Smooth muscle cell (in vitro differentiated cells): ENCODE data around the gene CST4. TPM values are rescaled to one million over a fixed set of nuclear protein-coding genes. Genes with fewer than 3 reads are reported as not detected.

Source experiments
- DNase-seq: peaks from one replicate; lab custom pipeline; 2025; ENCODE audit not compliant: unreplicated experiment; lab: John Stamatoyannopoulos, UW
- H2AFZ ChIP-seq: fragments of 200-600 bp; sonication (generic); 2 replicates; pipeline ENCODE4 v1.6.0; 2016; ENCODE audit warnings: antibody characterized with exemption, low read depth, mild to moderate bottlenecking
- H3F3A ChIP-seq: fragments of 200-600 bp; sonication (generic); 2 replicates; pipeline ENCODE4 v1.6.0; 2017; ENCODE audit warnings: antibody characterized with exemption, low read depth
- H3K27ac ChIP-seq: fragments of 200-600 bp; sonication (generic); 2 replicates; pipeline ENCODE4 v1.5.1; 2016; ENCODE audit warnings: low read depth, mild to moderate bottlenecking
- H3K27me3 ChIP-seq: fragments of 200-600 bp; sonication (generic); 2 replicates; pipeline ENCODE4 v1.6.1; 2016; ENCODE audit warnings: low read depth, mild to moderate bottlenecking
- H3K36me3 ChIP-seq: fragments of 200-600 bp; sonication (generic); 2 replicates; pipeline ENCODE4 v1.5.1; 2016; ENCODE audit warnings: low read depth
- H3K4me1 ChIP-seq: fragments of 200-600 bp; sonication (generic); 2 replicates; pipeline ENCODE4 v1.5.1; 2016; ENCODE audit warnings: low read depth
- H3K4me2 ChIP-seq: fragments of 200-600 bp; sonication (generic); 2 replicates; pipeline ENCODE4 v1.6.0; 2016; ENCODE audit warnings: mild to moderate bottlenecking
- H3K4me3 ChIP-seq: fragments of 200-600 bp; sonication (generic); 2 replicates; pipeline ENCODE4 v1.5.1; 2016; ENCODE audit warnings: mild to moderate bottlenecking
- H3K79me2 ChIP-seq: fragments of 200-600 bp; sonication (generic); 2 replicates; pipeline ENCODE4 v1.6.0; 2016; ENCODE audit warnings: low read depth, mild to moderate bottlenecking
- H3K9ac ChIP-seq: fragments of 200-600 bp; sonication (generic); 2 replicates; pipeline ENCODE4 v1.6.0; 2016; ENCODE audit warnings: low read depth
- H3K9me3 ChIP-seq: fragments of 200-600 bp; sonication (generic); replicated peaks from 2 replicates; pipeline ENCODE4 v1.5.1; 2016; ENCODE audit warnings: low read depth
- H4K20me1 ChIP-seq: fragments of 200-600 bp; sonication (generic); 2 replicates; pipeline ENCODE4 v1.6.0; 2016; ENCODE audit warnings: low read depth
- CTCF ChIP-seq: fragments of 200-600 bp; sonication (generic); IDR thresholded peaks from 2 replicates; pipeline ENCODE4 v1.5.1; 2017; ENCODE audit warnings: borderline replicate concordance, mild to moderate bottlenecking, antibody characterized with exemption; ENCODE audit not compliant: insufficient read depth, poor library complexity, severe bottlenecking
- WGBS: methylation state at CpG from one replicate; pipeline ENCODE4 v1.1.7; 2016; ENCODE audit warnings: low lambda C conversion rate; 5-methylcytosine and 5-hydroxymethylcytosine counted together
- polyA plus RNA-seq: library from polyadenylated mRNA; unstranded; fragments of >200 nt; fragmentation: Nextera tagmentation; extraction: Ambion mirVana; gene quantifications from 2 replicates; pipeline ENCODE4 v1.2.1, GENCODE V29; 2016
- total RNA-seq: library from RNA; depleted of rRNA; stranded (reverse); fragments of >200 nt; gene quantifications from 2 replicates; pipeline ENCODE4 v1.2.3, GENCODE V29; 2014

Gene CST4
- total and polyA plus RNA-seq, 2 experiments from 2014 or later, result not detected

GRCh38 chr20:23658336-23658735, 30.5 kb downstream of the CST4 start:
- H3K4me2 ChIP-seq, result no peak overlapping the region
- TF ChIP-seq CTCF, result no peak
- H4K20me1 ChIP-seq, result no peaks in the 10 kb centered on the region
- no peaks in the 10 kb centered on the region for H3K27me3 ChIP-seq
- WGBS, result 84% methylated on average over 2 of the region's 2 CpGs
- no peaks in the 10 kb centered on the region for H3K9me3 ChIP-seq
- no peaks in the 10 kb centered on the region for H3K79me2 ChIP-seq
- H3K4me1 ChIP-seq, result no peaks in the 10 kb centered on the region
- H3K4me3 ChIP-seq, result no peak overlapping the region
- no peak overlapping the region for H2AFZ ChIP-seq
- no peaks in the 10 kb centered on the region for H3F3A ChIP-seq
- H3K9ac ChIP-seq, result no peak overlapping the region
- H3K27ac ChIP-seq, result no peak overlapping the region
- H3K36me3 ChIP-seq, result no peaks in the 10 kb centered on the region
- no peak for DNase-seq

- 78% methylated on average over 8 of the region's 8 CpGs for WGBS
Observed at GRCh38 chr20:23657202-23657601, 31.6 kb downstream of the CST4 start.

GRCh38 chr20:23656372-23656771, 32.5 kb downstream of the CST4 start:
- H3K9me3 ChIP-seq, result no peaks in the 10 kb centered on the region
- no peaks in the 10 kb centered on the region for H4K20me1 ChIP-seq
- H3K4me3 ChIP-seq, result no peak overlapping the region
- TF ChIP-seq CTCF, result no peak
- no peak overlapping the region for H2AFZ ChIP-seq
- H3K4me1 ChIP-seq, result no peaks in the 10 kb centered on the region
- H3K4me2 ChIP-seq, result no peak overlapping the region
- H3K27ac ChIP-seq, result no peak overlapping the region
- 68% methylated on average over 10 of the region's 10 CpGs for WGBS
- no peaks in the 10 kb centered on the region for H3K36me3 ChIP-seq
- no peaks in the 10 kb centered on the region for H3F3A ChIP-seq
- DNase-seq, result no peak
- H3K9ac ChIP-seq, result no peak overlapping the region
- no peaks in the 10 kb centered on the region for H3K27me3 ChIP-seq
- H3K79me2 ChIP-seq, result no peaks in the 10 kb centered on the region

More at GRCh38 chr20:23657202-23657601, 31.6 kb downstream of the CST4 start:
- H3K9ac ChIP-seq, result no peak overlapping the region
- H4K20me1 ChIP-seq, result no peaks in the 10 kb centered on the region
- H3K4me1 ChIP-seq, result no peaks in the 10 kb centered on the region
- H3K27me3 ChIP-seq, result no peaks in the 10 kb centered on the region
- H3K4me3 ChIP-seq, result no peak overlapping the region
- no peak overlapping the region for H2AFZ ChIP-seq
- H3F3A ChIP-seq, result no peaks in the 10 kb centered on the region
- no peak overlapping the region for H3K27ac ChIP-seq
- H3K79me2 ChIP-seq, result no peaks in the 10 kb centered on the region
- no peaks in the 10 kb centered on the region for H3K9me3 ChIP-seq
- DNase-seq, result no peak
- TF ChIP-seq CTCF, result no peak
- no peaks in the 10 kb centered on the region for H3K36me3 ChIP-seq
- no peak overlapping the region for H3K4me2 ChIP-seq

GRCh38 chr20:23655491-23656211, 33.2 kb downstream of the CST4 start:
- H3K4me3 ChIP-seq, result no peak overlapping the region
- no peaks in the 10 kb centered on the region for H3K27me3 ChIP-seq
- TF ChIP-seq CTCF, result no peak
- H3K79me2 ChIP-seq, result no peaks in the 10 kb centered on the region
- no peaks in the 10 kb centered on the region for H3K9me3 ChIP-seq
- H3K4me1 ChIP-seq, result no peaks in the 10 kb centered on the region
- no peak overlapping the region for H3K9ac ChIP-seq
- H4K20me1 ChIP-seq, result no peaks in the 10 kb centered on the region
- no peak overlapping the region for H3K4me2 ChIP-seq
- H2AFZ ChIP-seq, result no peak overlapping the region
- 89% methylated on average over 23 of the region's 23 CpGs for WGBS
- H3K27ac ChIP-seq, result no peak overlapping the region
- no peak for DNase-seq
- no peaks in the 10 kb centered on the region for H3F3A ChIP-seq
- no peaks in the 10 kb centered on the region for H3K36me3 ChIP-seq
